Measurements from ENCODE around the gene PRDM11. TPM values are rescaled to one million over a fixed set of nuclear protein-coding genes. Genes with fewer than 3 reads are reported as not detected.
A peak's percentile ranks its signal among the peaks of the same experiment; 100 is the strongest.

Gene PRDM11
- polyA plus RNA-seq (2012; ENCODE audit: low read depth, missing spikeins) = 0.94 TPM

- DNase-seq (ENCODE audit: insufficient read length, low spot score) = peak; percentile 46
- FAIRE-seq = peak; percentile 56
- TF ChIP-seq PAX5 (IDR thresholded peaks at IDR 0.05; ENCODE audit: insufficient read depth, low read length, severe bottlenecking) (no peak), POLR2AphosphoS5 (IDR thresholded peaks at IDR 0.05; ENCODE audit: low read depth, low read length) (no peak), POLR2A (IDR thresholded peaks at IDR 0.05; ENCODE audit: low read depth, low read length) (no peak), POU2F2 (IDR thresholded peaks at IDR 0.05; ENCODE audit: low read depth, low read length) (no peak), TAF1 (IDR thresholded peaks at IDR 0.05; ENCODE audit: low read depth, low read length) (no peak; the same call in 1 of the 2 replicates), SPI1 (IDR thresholded peaks at IDR 0.05; ENCODE audit: low read depth, low read length) (no peak)
Observed at GRCh38 chr11:45146072-45147016, at the start of gene PRDM11. TSS of gene PRDM11 (plus strand) at chr11:45146639. CDS start at chr11:45181767, 35,128 bp downstream.

- DNase-seq (ENCODE audit: insufficient read length, low spot score) (no peak), FAIRE-seq (peak; percentile 13)
- TF ChIP-seq POLR2AphosphoS5 (IDR thresholded peaks at IDR 0.05; ENCODE audit: low read depth, low read length) = no peak
- no peak for TF ChIP-seq POU2F2 (IDR thresholded peaks at IDR 0.05; ENCODE audit: low read depth, low read length)
- TF ChIP-seq PAX5 (IDR thresholded peaks at IDR 0.05; ENCODE audit: insufficient read depth, low read length, severe bottlenecking) = no peak
- TF ChIP-seq TAF1 (IDR thresholded peaks at IDR 0.05; ENCODE audit: low read depth, low read length) = no peak
- no peak for TF ChIP-seq SPI1 (IDR thresholded peaks at IDR 0.05; ENCODE audit: low read depth, low read length)
- TF ChIP-seq POLR2A (IDR thresholded peaks at IDR 0.05; ENCODE audit: low read depth, low read length) = no peak
Observed at GRCh38 chr11:45097721-45098493, 48.5 kb upstream of the PRDM11 start.

GRCh38 chr11:45098929-45099328 is 47.5 kb upstream of the PRDM11 start:
- TF ChIP-seq POLR2AphosphoS5 (IDR thresholded peaks at IDR 0.05; ENCODE audit: low read depth, low read length) = no peak
- no peak for TF ChIP-seq PAX5 (IDR thresholded peaks at IDR 0.05; ENCODE audit: insufficient read depth, low read length, severe bottlenecking)
- no peak for TF ChIP-seq POU2F2 (IDR thresholded peaks at IDR 0.05; ENCODE audit: low read depth, low read length)
- TF ChIP-seq POLR2A (IDR thresholded peaks at IDR 0.05; ENCODE audit: low read depth, low read length) = no peak
- TF ChIP-seq TAF1 (IDR thresholded peaks at IDR 0.05; ENCODE audit: low read depth, low read length) = no peak
- TF ChIP-seq SPI1 (IDR thresholded peaks at IDR 0.05; ENCODE audit: low read depth, low read length) = no peak
- DNase-seq (ENCODE audit: insufficient read length, low spot score) (no peak), FAIRE-seq (no peak)

- TF ChIP-seq POLR2A (IDR thresholded peaks at IDR 0.05; ENCODE audit: low read depth, low read length) = no peak
- TF ChIP-seq PAX5 (IDR thresholded peaks at IDR 0.05; ENCODE audit: insufficient read depth, low read length, severe bottlenecking) = no peak
- TF ChIP-seq TAF1 (IDR thresholded peaks at IDR 0.05; ENCODE audit: low read depth, low read length) = no peak
- TF ChIP-seq POLR2AphosphoS5 (IDR thresholded peaks at IDR 0.05; ENCODE audit: low read depth, low read length) = no peak
- TF ChIP-seq SPI1 (IDR thresholded peaks at IDR 0.05; ENCODE audit: low read depth, low read length) = no peak
- FAIRE-seq = no peak
- DNase-seq (ENCODE audit: insufficient read length, low spot score) = no peak
Observed at GRCh38 chr11:45100339-45100738, 46.1 kb upstream of the PRDM11 start.

- TF ChIP-seq PAX5 (IDR thresholded peaks at IDR 0.05; ENCODE audit: insufficient read depth, low read length, severe bottlenecking) = no peak
- TF ChIP-seq POLR2A (IDR thresholded peaks at IDR 0.05; ENCODE audit: low read depth, low read length) = no peak
- TF ChIP-seq TAF1 (IDR thresholded peaks at IDR 0.05; ENCODE audit: low read depth, low read length) = no peak
- no peak for TF ChIP-seq POLR2AphosphoS5 (IDR thresholded peaks at IDR 0.05; ENCODE audit: low read depth, low read length)
- TF ChIP-seq POU2F2 (IDR thresholded peaks at IDR 0.05; ENCODE audit: low read depth, low read length) = no peak
- no peak for TF ChIP-seq SPI1 (IDR thresholded peaks at IDR 0.05; ENCODE audit: low read depth, low read length)
- no peak for FAIRE-seq
- no peak for DNase-seq (ENCODE audit: insufficient read length, low spot score)
Observed at GRCh38 chr11:45102361-45102809, 44.1 kb upstream of the PRDM11 start.

- FAIRE-seq (peak; percentile 95), DNase-seq (ENCODE audit: insufficient read length, low spot score) (peak; percentile 66)
- TF ChIP-seq SPI1 (IDR thresholded peaks at IDR 0.05; ENCODE audit: low read depth, low read length) (0 out of 2 replicates have a peak, but pooled peaks have one; percentile 18), POLR2A (IDR thresholded peaks at IDR 0.05; ENCODE audit: low read depth, low read length) (no peak)
Observed at GRCh38 chr11:45102810-45103621, 43.4 kb upstream of the PRDM11 start.

GRCh38 chr11:45104006-45104789 is 42.2 kb upstream of the PRDM11 start:
- no peak for TF ChIP-seq TAF1 (IDR thresholded peaks at IDR 0.05; ENCODE audit: low read depth, low read length)
- no peak for TF ChIP-seq POLR2AphosphoS5 (IDR thresholded peaks at IDR 0.05; ENCODE audit: low read depth, low read length)
- no peak for TF ChIP-seq POLR2A (IDR thresholded peaks at IDR 0.05; ENCODE audit: low read depth, low read length)
- no peak for TF ChIP-seq POU2F2 (IDR thresholded peaks at IDR 0.05; ENCODE audit: low read depth, low read length)
- TF ChIP-seq SPI1 (IDR thresholded peaks at IDR 0.05; ENCODE audit: low read depth, low read length) = no peak
- no peak for TF ChIP-seq PAX5 (IDR thresholded peaks at IDR 0.05; ENCODE audit: insufficient read depth, low read length, severe bottlenecking)
- DNase-seq (ENCODE audit: insufficient read length, low spot score) = no peak
- no peak for FAIRE-seq

GRCh38 chr11:45104790-45105084 is 41.7 kb upstream of the PRDM11 start:
- TF ChIP-seq POLR2A (IDR thresholded peaks at IDR 0.05; ENCODE audit: low read depth, low read length) (no peak), SPI1 (IDR thresholded peaks at IDR 0.05; ENCODE audit: low read depth, low read length) (no peak), POLR2AphosphoS5 (IDR thresholded peaks at IDR 0.05; ENCODE audit: low read depth, low read length) (no peak), PAX5 (IDR thresholded peaks at IDR 0.05; ENCODE audit: insufficient read depth, low read length, severe bottlenecking) (no peak), TAF1 (IDR thresholded peaks at IDR 0.05; ENCODE audit: low read depth, low read length) (no peak), POU2F2 (IDR thresholded peaks at IDR 0.05; ENCODE audit: low read depth, low read length) (no peak)
- DNase-seq (ENCODE audit: insufficient read length, low spot score) = no peak
- FAIRE-seq = no peak
